Measurements from ENCODE around the gene HBB. TPM values are rescaled to one million over a fixed set of nuclear protein-coding genes. Genes with fewer than 3 reads are reported as not detected.

HBB gene
- total RNA-seq, 1 donor from 2014 or later, result not detected

- no peak for DNase-seq (ENCODE audit: low read depth)
- no peak for TF ChIP-seq CTCF (conservative IDR thresholded peaks at IDR 0.05; ENCODE audit: low read depth, low read length)
- H3K4me3 ChIP-seq (ENCODE audit: low read depth, low read length), result no peak overlapping the region
These were observed 38.7 kb downstream of the HBB start for GRCh38 chr11:5188201-5188600.

GRCh38 chr11:5178046-5178837 is 48.6 kb downstream of the HBB start:
- no peak overlapping the region for H3K4me3 ChIP-seq (ENCODE audit: low read depth, low read length)
- TF ChIP-seq CTCF (conservative IDR thresholded peaks at IDR 0.05; ENCODE audit: low read depth, low read length), result no peak
- DNase-seq (ENCODE audit: low read depth), result no peak

Other genes starting within 250 kb of the HBB start
- not detected in 2 replicates for gene OR51L1, start 232.2 kb downstream of the HBB start, total RNA-seq
- gene OR52J3, start 180.5 kb downstream of the HBB start, total RNA-seq, result not detected in 2 replicates
- gene OR52E2, start 167.4 kb downstream of the HBB start, total RNA-seq, result not detected in 2 replicates
- gene OR52E1, start 157.5 kb downstream of the HBB start, total RNA-seq, result not detected in 2 replicates
- gene OR52A5, start 88.7 kb downstream of the HBB start, total RNA-seq, result not detected in 2 replicates
- gene OR52A1, start 72.3 kb downstream of the HBB start, total RNA-seq, result not detected in 2 replicates
- not detected in 2 replicates for gene OR51V1, start 26.4 kb downstream of the HBB start, total RNA-seq
- gene HBD, start 7.4 kb upstream of the HBB start, total RNA-seq, result not detected in 2 replicates
- gene HBG1, start 22.8 kb upstream of the HBB start, total RNA-seq, result not detected in 2 replicates
- gene HBG2, start 27.7 kb upstream of the HBB start, total RNA-seq, result not detected in 2 replicates
- not detected in 2 replicates for gene HBE1, start 42.9 kb upstream of the HBB start, total RNA-seq
- not detected in 2 replicates for gene OR51B4, start 74.9 kb upstream of the HBB start, total RNA-seq
- not detected in 2 replicates for gene OR51B2, start 97.2 kb upstream of the HBB start, total RNA-seq
- gene OR51B5, start 116.5 kb upstream of the HBB start, total RNA-seq, result not detected in 2 replicates
- not detected in 2 replicates for gene OR51B6, start 124.4 kb upstream of the HBB start, total RNA-seq
- not detected in 2 replicates for gene OR51M1, start 156.7 kb upstream of the HBB start, total RNA-seq
- gene OR51Q1, start 195.0 kb upstream of the HBB start, total RNA-seq, result not detected in 2 replicates
- not detected in 2 replicates for gene OR51I1, start 214.4 kb upstream of the HBB start, total RNA-seq
- not detected in 2 replicates for gene OR51I2, start 222.3 kb upstream of the HBB start, total RNA-seq